Duodenal mucosa (tissue), 2 donors: ENCODE data around the gene FBXL16.
"Not testable (repeated sequence)": the region's sequence is repeated elsewhere in the genome, so short reads cannot be mapped to it uniquely, and the experiment has no call there.

Source experiments
- H3K27ac ChIP-seq: one replicate; pipeline ENCODE4 v1.7.0; 2013; ENCODE audit warnings: low read depth, low read length
- H3K27me3 ChIP-seq, 2 donors: one replicate each; pipeline ENCODE4 v1.7.0; 2013; ENCODE audit warnings: low read length in 2 of 2, control low read depth in 1 of 2; ENCODE audit not compliant: insufficient read depth in 2 of 2, control insufficient read depth in 1 of 2
- H3K36me3 ChIP-seq, 2 donors: one replicate each; pipeline ENCODE4 v1.7.0; 2013; ENCODE audit warnings: low read length in 2 of 2, control low read depth in 1 of 2; ENCODE audit not compliant: insufficient read depth in 2 of 2, control insufficient read depth in 1 of 2
- H3K4me1 ChIP-seq, 2 donors: one replicate each; pipeline ENCODE4 v1.7.0; 2013; ENCODE audit warnings: low read length in 2 of 2, control low read depth in 1 of 2; ENCODE audit not compliant: insufficient read depth in 2 of 2, control insufficient read depth in 1 of 2
- H3K4me3 ChIP-seq, 2 donors: one replicate each; pipeline ENCODE4 v1.7.0; 2013; ENCODE audit warnings: low read length in 2 of 2, low read depth in 1 of 2
- H3K9ac ChIP-seq, 2 donors: one replicate each; pipeline ENCODE4 v1.7.0; 2013; ENCODE audit warnings: low read length in 2 of 2, low read depth in 1 of 2
- H3K9me3 ChIP-seq, 2 donors: one replicate each; pipeline ENCODE4 v1.7.0; 2013; ENCODE audit warnings: low read length in 2 of 2, control low read depth in 1 of 2; ENCODE audit not compliant: control insufficient read depth in 1 of 2

Gene FBXL16

DNA sequence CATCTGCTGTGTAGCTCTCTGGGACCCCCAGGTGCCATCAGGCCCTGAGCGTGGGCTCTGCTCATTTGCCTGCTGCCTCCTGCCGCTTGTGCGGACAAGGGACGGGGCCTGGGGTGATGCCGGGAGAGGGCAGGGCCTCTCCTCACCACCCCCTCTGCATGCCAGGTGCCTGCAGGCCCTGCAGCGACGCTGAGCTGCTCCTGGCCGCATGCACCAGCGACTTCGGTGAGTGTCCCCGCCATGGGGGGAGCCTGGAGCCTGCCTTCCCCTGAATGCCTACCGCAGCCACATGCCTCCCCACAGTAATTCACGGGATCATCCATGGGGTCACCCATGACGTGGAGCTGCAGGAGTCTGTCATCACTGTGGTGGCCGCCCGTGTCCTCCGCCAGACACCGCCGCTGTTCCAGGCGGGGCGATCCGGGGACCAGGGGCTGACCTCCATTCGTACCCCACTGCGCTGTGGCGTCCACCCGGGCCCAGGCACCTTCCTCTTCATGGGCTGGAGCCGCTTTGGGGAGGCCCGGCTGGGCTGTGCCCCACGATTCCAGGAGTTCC, 11.2 kb upstream of the FBXL16 start:
- Histone ChIP-seq H3K4me3 (no peak overlapping the region), H3K9ac (no peak overlapping the region), H3K27me3 (peaks cover 12 to 25% of the 10 kb centered on the region in 2 donors), H3K36me3 (no peaks in the 10 kb centered on the region), H3K4me1 (peaks cover 27 to 42% of the 10 kb centered on the region in 2 donors), H3K9me3 (no peaks in the 10 kb centered on the region), H3K27ac (no peak overlapping the region)

DNA sequence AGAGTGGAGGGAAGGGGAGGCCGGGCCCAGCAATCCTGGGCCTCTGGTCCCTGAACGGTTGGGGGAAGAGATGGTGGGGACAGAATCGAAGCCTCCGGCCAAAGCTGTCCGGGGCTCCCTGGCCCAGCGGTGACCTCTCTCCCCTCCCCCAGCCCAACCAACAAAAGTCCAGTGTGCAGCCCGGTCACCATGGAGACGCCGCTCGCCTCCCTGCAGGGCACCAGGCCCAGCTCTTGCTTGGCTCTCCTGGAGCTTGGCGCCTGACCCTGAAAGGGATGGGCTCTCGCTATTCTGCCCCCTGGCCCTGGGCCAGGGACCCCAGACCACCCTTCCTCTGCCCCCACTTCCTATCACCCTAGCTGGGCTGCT, 10.6 kb upstream of the FBXL16 start:
- H3K36me3 ChIP-seq = no peaks in the 10 kb centered on the region
- no peak overlapping the region for H3K9ac ChIP-seq
- H3K27ac ChIP-seq = no peak overlapping the region
- H3K4me3 ChIP-seq = peak overlapping the region in 1 of 2 donors; percentile 43
- no peaks in the 10 kb centered on the region for H3K9me3 ChIP-seq
- H3K4me1 ChIP-seq = peaks cover 27 to 39% of the 10 kb centered on the region in 2 donors
- H3K27me3 ChIP-seq = peaks cover 17 to 27% of the 10 kb centered on the region in 2 donors

DNA sequence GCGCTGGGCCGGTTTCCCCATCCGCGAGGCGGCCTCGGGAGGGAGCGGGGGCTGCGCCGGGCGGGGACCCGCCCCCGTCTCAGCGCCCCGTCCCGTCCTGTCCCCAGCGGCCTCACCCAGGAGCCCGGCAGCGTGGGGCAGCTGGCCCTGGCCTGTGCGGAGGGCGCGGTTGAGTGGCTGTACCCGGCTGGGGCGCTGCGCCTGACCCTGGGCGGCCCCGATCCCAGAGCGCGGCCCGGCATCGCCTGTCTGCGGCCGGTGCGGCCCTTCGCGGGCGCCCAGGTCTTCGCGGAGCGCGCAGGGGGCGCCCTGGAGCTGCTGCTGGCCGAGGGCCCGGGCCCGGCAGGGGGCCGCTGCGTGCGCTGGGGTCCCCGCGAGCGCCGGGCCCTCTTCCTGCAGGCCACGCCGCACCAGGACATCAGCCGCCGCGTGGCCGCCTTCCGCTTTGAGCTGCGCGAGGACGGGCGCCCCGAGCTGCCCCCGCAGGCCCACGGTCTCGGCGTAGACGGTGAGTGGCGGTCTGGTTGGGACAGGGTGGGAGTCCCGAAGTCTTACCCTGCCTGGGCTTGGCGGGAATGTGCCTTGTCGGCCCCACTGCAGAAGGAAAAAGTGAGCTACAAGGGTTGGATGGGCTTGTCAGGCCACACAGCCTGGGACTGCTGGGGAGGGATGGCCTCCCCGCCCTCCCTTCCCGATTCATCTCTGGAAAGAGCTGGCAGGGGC, 10.0 kb upstream of the FBXL16 start:
- peaks cover 22 to 33% of the 10 kb centered on the region in 2 donors for H3K27me3 ChIP-seq
- H3K36me3 ChIP-seq = no peaks in the 10 kb centered on the region
- peaks cover 27 to 38% of the 10 kb centered on the region in 2 donors for H3K4me1 ChIP-seq
- H3K9me3 ChIP-seq = no peaks in the 10 kb centered on the region
- peak overlapping the region; percentile 47 to 55 for H3K4me3 ChIP-seq
- no peak overlapping the region for H3K27ac ChIP-seq
- no peak overlapping the region for H3K9ac ChIP-seq

DNA sequence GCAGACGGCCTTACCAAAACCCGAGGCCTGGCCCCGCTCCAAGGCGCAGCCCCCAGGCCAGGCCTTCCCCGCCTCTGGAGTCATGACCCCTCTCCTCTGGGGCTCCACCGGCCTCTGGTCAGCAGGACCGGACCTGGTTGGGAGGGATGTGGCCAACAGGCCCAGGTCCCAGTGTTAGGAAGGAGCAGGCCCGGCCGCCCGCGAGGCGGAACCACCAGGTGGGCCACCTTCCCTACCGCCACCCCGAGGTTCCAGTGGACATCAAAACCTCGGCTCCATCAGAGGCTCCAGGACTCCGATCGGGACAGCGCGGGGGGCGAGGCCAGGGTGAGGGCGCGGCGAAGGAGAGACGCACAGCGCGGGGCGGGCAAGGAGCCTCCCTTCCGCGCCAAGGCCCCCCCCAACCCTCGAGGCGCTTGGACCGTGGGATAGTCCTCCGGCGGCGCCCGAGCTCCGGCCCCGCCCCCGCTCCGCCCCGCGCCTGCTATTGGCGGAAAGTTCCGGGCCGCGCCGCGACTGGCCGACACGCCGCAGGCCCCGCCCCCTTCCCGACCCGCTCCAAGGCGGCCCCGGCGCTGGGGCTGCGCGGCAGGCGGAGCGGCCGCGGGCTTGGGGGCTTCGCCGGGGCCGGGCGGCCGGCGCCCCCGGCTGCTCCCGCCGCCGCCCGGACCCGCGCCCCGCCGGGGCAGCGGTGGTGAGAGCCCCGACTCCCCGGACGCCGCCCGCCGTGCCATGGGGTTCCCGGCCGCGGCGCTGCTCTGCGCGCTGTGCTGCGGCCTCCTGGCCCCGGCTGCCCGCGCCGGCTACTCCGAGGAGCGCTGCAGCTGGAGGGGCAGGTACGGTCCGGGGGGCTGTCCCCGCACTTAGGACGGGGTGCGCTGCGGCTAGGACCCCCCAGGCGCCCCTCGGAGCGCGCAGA, 9.2 kb upstream of the FBXL16 start, which contains the start of gene METRN:
METRN (plus strand) TSS at position 561 of the 919 bp plus-strand sequence; CDS start at position 733, 172 bp downstream.
- Histone ChIP-seq H3K4me3 (peak within 1 kb of the TSS; percentile 47 to 55), H3K4me1 (peaks cover 21 to 30% of the 10 kb centered on the region in 2 donors), H3K9ac (no peak within 1 kb of the TSS), H3K9me3 (no peaks in the 10 kb centered on the region), H3K36me3 (no peaks in the 10 kb centered on the region), H3K27ac (no peak within 1 kb of the TSS), H3K27me3 (peaks cover 30 to 41% of the 10 kb centered on the region in 2 donors)

DNA sequence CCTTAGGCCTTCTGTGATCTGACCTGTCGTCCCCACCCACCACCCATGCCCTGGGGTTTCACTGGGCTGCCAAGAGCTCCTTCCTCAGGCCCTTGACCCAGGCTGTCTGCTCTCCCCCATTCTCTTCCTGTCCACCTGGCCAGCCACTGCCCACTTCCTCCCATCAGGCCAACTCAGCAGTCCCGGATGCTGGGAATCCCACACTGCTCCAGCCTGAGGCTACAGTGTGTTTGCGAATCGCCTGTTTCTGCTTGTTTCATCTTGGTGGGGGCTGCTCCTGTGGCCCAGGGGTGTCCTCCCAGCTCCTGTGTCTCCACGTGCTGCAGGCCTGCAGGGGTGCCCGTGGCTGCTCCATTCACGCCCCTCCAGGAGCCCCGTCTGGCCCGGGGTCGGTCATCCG, 8.5 kb upstream of the FBXL16 start:
- no peak overlapping the region for H3K9ac ChIP-seq
- peaks cover 36 to 48% of the 10 kb centered on the region in 2 donors for H3K27me3 ChIP-seq
- H3K36me3 ChIP-seq = no peaks in the 10 kb centered on the region
- peaks cover 16 to 24% of the 10 kb centered on the region in 2 donors for H3K4me1 ChIP-seq
- no peaks in the 10 kb centered on the region for H3K9me3 ChIP-seq
- H3K4me3 ChIP-seq = no peak overlapping the region
- no peak overlapping the region for H3K27ac ChIP-seq

DNA sequence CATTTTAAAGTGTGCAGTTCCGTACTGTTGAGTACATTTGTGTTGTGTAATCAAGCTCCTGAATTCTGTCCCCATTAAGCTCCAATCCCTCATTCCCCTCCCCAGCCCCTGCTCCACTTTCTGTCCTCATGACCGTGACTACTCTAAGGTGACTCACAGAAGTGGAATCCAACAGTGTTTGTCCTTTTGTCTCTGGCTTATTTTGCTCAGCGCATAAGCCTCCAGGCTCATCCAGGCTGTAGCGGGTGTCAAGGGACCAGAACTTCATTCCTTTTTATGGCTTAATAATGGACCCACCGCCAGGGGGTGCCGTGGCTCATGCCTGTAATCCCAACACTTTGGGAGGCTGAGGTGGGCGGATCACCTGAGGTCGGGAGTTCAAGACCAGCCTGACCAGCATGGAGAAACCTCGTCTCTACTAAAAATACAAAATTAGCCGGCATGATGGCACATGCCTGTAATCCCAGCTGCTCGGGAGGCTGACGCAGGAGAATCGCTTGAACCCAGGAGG, 7.2 kb upstream of the FBXL16 start:
- H3K27ac ChIP-seq, H3K4me3 ChIP-seq, H3K9ac ChIP-seq, H3K36me3 ChIP-seq, H3K9me3 ChIP-seq: not testable (repeated sequence)
- Histone ChIP-seq H3K27me3 (peaks cover 49 to 54% of the 10 kb centered on the region in 2 donors), H3K4me1 (peaks cover 7 to 13% of the 10 kb centered on the region in 2 donors)

DNA sequence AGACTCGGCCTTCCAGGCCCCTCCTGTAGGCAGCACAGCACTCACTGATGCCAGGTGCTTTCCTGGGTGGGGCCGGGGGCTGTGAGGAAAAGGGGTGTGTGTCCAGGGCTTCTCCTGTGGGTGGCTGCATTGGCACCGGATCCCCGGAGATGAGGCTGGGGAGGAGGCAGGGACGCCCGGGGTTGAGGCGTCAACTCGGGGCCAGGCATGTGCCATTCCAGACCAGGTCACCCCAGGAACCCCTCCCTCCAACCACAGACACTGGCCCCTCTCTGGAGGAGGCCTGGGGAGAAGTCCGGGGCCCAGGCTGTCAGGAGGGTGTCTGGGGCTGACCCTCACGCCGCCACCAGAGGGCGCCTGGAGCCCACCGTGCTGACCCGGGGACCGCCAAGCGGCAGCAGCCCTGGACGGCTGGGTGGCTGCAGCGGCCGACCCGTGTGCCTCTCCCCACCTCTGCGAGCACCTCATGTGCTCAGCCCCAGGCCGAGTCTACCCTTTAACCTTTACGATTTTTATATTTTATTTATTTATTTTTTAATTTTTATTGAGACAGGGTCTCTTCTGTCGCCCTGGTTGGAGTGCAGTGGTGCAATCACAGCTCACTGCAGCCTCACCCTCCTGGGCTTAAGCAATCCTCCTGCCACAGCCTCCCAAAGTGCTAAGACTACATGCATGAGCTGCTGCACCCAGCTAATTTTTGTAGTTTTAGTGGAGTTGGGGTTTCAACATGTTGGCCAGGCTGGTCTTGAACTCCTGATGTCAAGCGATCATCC, 6.1 kb upstream of the FBXL16 start:
- Histone ChIP-seq H3K4me3 (no peak overlapping the region), H3K9me3 (no peaks in the 10 kb centered on the region), H3K27ac (no peak overlapping the region), H3K9ac (no peak overlapping the region), H3K27me3 (peaks cover 56 to 60% of the 10 kb centered on the region in 2 donors), H3K36me3 (no peaks in the 10 kb centered on the region), H3K4me1 (peaks cover 7 to 12% of the 10 kb centered on the region in 2 donors)

DNA sequence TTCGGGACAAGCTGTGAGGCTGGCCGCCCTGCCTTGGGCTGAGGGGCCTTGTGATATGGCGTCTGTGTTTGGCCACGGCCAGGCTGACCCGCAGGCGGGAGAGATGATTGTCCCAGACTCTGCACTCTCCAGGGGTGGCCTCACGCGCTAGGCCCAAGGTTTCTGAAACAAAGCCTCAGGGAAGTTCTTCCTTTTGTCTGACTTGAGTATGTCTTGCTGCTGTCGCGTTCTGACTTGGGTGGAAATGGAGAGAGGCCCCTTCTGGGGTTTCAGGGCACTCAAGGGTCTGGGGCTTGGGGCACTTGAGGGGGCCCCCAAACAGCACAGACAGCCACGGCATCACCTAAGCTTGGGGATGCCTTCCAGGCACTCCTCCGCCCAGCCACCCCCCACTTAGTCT, 5.5 kb upstream of the FBXL16 start:
- Histone ChIP-seq H3K36me3 (no peaks in the 10 kb centered on the region), H3K9me3 (no peaks in the 10 kb centered on the region), H3K27ac (no peak overlapping the region), H3K4me1 (peaks cover 3 to 7% of the 10 kb centered on the region in 2 donors), H3K9ac (no peak overlapping the region), H3K27me3 (peaks cover 56 to 60% of the 10 kb centered on the region in 2 donors), H3K4me3 (no peak overlapping the region)

DNA sequence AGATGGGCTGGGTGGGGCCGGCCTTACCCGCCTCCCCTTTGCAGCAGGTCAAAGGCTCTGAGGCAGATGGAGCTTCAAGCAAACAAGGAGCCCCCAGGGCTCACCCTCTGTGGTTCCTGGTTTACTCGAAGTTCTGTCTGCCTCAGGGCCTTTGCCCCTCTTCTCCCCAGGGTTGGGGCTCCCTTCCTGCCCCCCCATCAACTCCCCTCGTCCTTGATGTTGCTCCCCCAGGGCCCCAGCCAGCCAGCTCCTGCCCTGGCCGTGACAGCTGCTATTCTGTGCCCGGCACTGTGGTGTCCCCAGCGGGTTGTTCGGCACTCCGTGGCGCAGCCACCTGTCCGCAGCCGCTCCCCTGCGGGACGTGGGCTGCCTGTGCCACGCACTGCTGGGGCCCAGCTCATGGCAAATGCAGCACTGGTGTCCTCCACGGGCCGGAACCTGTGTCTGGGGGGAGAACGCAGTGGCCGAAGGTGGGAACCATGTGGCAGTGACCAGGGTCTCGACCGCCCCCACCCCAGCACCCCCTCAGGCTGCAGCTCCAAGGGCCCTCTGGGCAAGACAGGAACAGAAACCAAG, 5.0 kb upstream of the FBXL16 start:
- H3K27ac ChIP-seq = no peak overlapping the region
- H3K9ac ChIP-seq = no peak overlapping the region
- no peaks in the 10 kb centered on the region for H3K36me3 ChIP-seq
- H3K4me1 ChIP-seq = peaks cover 0 to 4% of the 10 kb centered on the region in 2 donors
- no peaks in the 10 kb centered on the region for H3K9me3 ChIP-seq
- H3K4me3 ChIP-seq = no peak overlapping the region
- H3K27me3 ChIP-seq = peaks cover 53 to 56% of the 10 kb centered on the region in 2 donors
